PC-3 (cell line): ENCODE results near the gene NXPE4.

Source experiments
- CTCF ChIP-seq: fragments of 300-600 bp; sonication (generic); conservative IDR thresholded peaks from 2 replicates; pipeline ENCODE4 v1.5.1; 2017; ENCODE audit warnings: antibody characterized with exemption, low read depth, mild to moderate bottlenecking, low read length
- EZH2phosphoT487 ChIP-seq: fragments of 300-600 bp; sonication (generic); IDR thresholded peaks from 2 replicates; pipeline ENCODE4 v1.6.1; 2018; ENCODE audit warnings: mild to moderate bottlenecking, antibody characterized with exemption, low read length, borderline replicate concordance

- TF ChIP-seq CTCF: no peak
- TF ChIP-seq EZH2phosphoT487: no peak
These were observed 15.0 kb upstream of the NXPE4 start for GRCh38 chr11:114610550-114610949.
